ENCODE measurements around the gene EEIG1.

The EEIG1 gene

DNA sequence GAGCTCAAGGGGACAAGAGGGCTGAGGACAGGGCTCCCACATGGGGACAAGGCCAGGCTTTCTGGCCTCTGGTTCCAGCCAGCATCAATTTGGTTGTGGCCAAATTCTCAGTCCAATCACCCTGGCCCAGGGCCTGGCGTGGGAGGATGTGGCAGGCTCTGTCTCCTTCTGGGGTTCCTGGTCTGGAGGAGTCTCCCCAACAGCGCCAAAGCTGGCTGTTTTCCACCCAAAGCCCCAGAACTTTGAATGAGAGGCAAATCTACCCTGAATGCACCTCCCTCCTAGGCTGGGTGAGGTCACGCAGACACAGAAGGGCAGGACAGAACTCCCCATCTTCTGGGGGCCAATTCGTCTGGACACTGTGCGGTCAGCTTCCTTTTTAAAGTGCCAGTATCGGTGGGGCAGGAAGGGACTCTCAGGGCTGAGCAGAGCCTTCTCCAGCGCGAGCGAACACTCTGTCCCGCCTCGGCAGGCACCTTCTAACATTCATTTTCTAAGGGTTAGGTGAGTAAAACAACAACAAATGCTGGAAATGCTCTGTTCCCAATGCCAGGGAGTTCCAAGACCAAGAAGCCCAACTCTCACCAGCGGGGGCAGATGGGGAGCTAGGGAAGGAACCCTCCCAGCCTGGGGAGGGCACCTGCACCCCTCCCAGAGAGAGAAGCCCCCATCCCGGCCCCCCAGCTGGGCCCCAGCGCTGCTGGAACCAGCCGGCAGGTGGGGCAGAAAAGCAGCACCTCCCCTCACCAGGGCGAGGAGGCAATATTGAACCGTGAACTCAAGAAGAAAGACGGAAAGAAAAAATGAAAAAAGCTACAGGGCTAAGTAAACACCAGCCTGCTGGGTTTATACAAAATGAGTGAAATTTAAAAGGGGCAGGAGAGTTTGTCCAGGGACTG is 39.5 kb downstream of the EEIG1 start:
- no peak for DNase-seq (ENCODE audit: low spot score)

- DNase-seq (ENCODE audit: low spot score): no peak
These were observed 40.2 kb downstream of the EEIG1 start for GRCh38 chr9:127940593-127940992.

- no peak for DNase-seq (ENCODE audit: low spot score)
These were observed 42.5 kb downstream of the EEIG1 start for GRCh38 chr9:127938298-127938690.

GRCh38 chr9:127937388-127938297 is 43.1 kb downstream of the EEIG1 start, which contains the start of gene DPM2:
Gene DPM2, minus strand, starts transcription at chr9:127937854. Its CDS starts 34 bp downstream, at chr9:127937820.
- DNase-seq (ENCODE audit: low spot score): peak; percentile 88

DNA sequence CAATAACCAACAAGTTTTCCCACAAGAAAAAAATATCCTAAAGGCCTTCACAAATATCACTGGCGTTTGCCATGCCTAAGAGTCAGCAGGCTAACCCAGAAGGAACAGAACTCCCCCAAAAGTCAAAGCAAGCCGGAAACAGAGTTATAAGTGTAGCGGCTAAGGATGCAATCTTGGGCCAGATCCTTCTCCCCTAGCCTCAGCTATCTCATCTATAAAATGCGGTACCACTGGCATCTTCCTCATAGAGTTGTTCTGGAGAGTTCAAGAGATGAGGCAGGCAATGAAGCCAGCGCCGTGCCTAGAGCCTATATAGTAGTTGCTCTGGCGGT is 43.8 kb downstream of the EEIG1 start:
- no peak for DNase-seq (ENCODE audit: low spot score)

GRCh38 chr9:127936347-127936852 is 44.4 kb downstream of the EEIG1 start:
- no peak for DNase-seq (ENCODE audit: low spot score)

- DNase-seq (ENCODE audit: low spot score): no peak
These were observed 45.0 kb downstream of the EEIG1 start for GRCh38 chr9:127935765-127936221.

DNA sequence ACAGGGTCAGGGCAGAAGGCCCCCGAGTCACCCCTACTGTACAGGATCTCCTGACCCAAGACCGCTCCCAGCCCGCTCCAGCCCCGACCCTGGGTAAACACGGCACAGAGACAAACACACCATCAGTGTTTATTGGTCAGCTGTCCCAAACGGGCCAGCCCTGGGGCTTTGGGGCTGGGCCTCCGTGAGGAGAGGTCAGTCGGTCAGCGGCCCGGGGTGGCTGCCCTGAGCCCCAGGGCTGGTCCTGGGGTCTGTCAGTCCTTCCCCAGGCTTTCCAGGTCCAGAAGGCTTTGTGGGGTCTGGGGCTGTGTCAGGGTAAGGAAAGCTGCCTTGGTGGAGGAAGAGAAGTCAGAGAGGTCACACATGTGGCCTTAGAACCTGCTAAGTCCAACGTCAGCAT is 45.8 kb downstream of the EEIG1 start:
- DNase-seq (ENCODE audit: low spot score): no peak

DNA sequence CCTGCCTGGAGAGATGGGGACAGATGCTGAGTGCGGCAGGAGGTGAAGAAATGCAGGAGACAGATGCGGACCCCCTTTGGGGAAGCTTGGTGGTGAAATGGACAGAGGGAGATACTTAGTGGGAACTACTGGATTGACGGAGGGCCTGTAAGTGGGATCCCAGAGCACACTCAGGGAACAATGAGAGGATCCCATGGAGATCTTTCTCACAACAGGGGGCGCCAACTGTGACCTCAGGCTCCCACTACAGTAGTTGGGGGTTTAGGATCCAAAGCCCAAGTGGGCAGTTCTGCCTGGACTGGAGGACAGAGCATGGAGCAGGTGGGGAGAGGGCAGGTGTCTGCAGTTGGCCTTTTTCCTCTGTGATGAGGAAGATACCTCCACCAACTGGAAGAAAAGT is 46.5 kb downstream of the EEIG1 start:
- no peak for DNase-seq (ENCODE audit: low spot score)

GRCh38 chr9:127931092-127931881 is 49.5 kb downstream of the EEIG1 start:
- no peak for DNase-seq (ENCODE audit: low spot score)
